OCI-LY1 (cell line): ENCODE measurements around the gene UBXN1.
"Not testable (repeated sequence)": the region's sequence is repeated elsewhere in the genome, so short reads cannot be mapped to it uniquely, and the experiment has no call there.

Experiments
- H2AFZ ChIP-seq: fragments of 200-600 bp; sonication (generic), shearing (Covaris generic); 2 replicates; pipeline ENCODE4 v1.6.0; 2014; ENCODE audit warnings: antibody characterized with exemption, mild to moderate bottlenecking, low read length
- H3F3A ChIP-seq: fragments of 200-600 bp; sonication (generic), shearing (Covaris generic); 2 replicates; pipeline ENCODE4 v1.6.0; 2014; ENCODE audit warnings: mild to moderate bottlenecking, antibody characterized with exemption, low read length, moderate library complexity; ENCODE audit not compliant: insufficient read depth
- H3K27ac ChIP-seq: fragments of 200-600 bp; sonication (generic); 2 replicates; pipeline ENCODE4 v1.5.1; 2014; ENCODE audit warnings: low read length, mixed run types, mild to moderate bottlenecking, low read depth; ENCODE audit not compliant: poor library complexity, severe bottlenecking
- H3K27me3 ChIP-seq: fragments of 200-600 bp; sonication (generic); 2 replicates; pipeline ENCODE4 v1.6.0; 2014; ENCODE audit warnings: antibody characterized with exemption, mild to moderate bottlenecking, low read length, moderate library complexity; ENCODE audit not compliant: insufficient read depth
- H3K36me3 ChIP-seq: fragments of 200-600 bp; sonication (generic); 2 replicates; pipeline ENCODE4 v1.6.1; 2014; ENCODE audit warnings: mild to moderate bottlenecking, antibody characterized with exemption, low read length, moderate library complexity, mixed read lengths; ENCODE audit not compliant: insufficient read depth
- H3K4me1 ChIP-seq: fragments of 200-600 bp; sonication (generic); 2 replicates; pipeline ENCODE4 v1.5.1; 2014; ENCODE audit warnings: mild to moderate bottlenecking, low read length, moderate library complexity; ENCODE audit not compliant: insufficient read depth, severe bottlenecking
- H3K4me2 ChIP-seq: fragments of 200-600 bp; sonication (generic), shearing (Covaris generic); 2 replicates; pipeline ENCODE4 v1.6.1; 2014; ENCODE audit warnings: low read length
- H3K4me3 ChIP-seq: fragments of 200-600 bp; sonication (generic); 2 replicates; pipeline ENCODE4 v1.5.1; 2014; ENCODE audit warnings: low read length, low read depth, mild to moderate bottlenecking, mixed read lengths; ENCODE audit not compliant: poor library complexity, severe bottlenecking
- H3K79me2 ChIP-seq: fragments of 200-600 bp; shearing (Covaris generic); 2 replicates; pipeline ENCODE4 v1.6.1; 2016; ENCODE audit warnings: mixed run types, low read length, mixed read lengths; ENCODE audit not compliant: insufficient read depth
- H3K9ac ChIP-seq: fragments of 200-600 bp; sonication (generic), shearing (Covaris generic); 2 replicates; pipeline ENCODE4 v1.6.1; 2014; ENCODE audit warnings: mild to moderate bottlenecking, low read length, mixed read lengths
- H3K9me2 ChIP-seq: fragments of 200-600 bp; sonication (generic), shearing (Covaris generic); 2 replicates; pipeline ENCODE4 v1.6.1; 2014; ENCODE audit warnings: low read depth, mild to moderate bottlenecking, low read length, mixed read lengths
- H3K9me3 ChIP-seq: fragments of 200-600 bp; shearing (Covaris generic); 2 replicates; pipeline ENCODE4 v1.6.1; 2014; ENCODE audit warnings: low read length, mixed read lengths
- H4K20me1 ChIP-seq: fragments of 200-600 bp; sonication (generic), shearing (Covaris generic); 2 replicates; pipeline ENCODE4 v1.6.0; 2016; ENCODE audit warnings: mild to moderate bottlenecking, low read length; ENCODE audit not compliant: insufficient read depth
- CTCF ChIP-seq: fragments of 200-600 bp; sonication (generic), shearing (Covaris generic); IDR thresholded peaks from 2 replicates; pipeline ENCODE4 v1.5.1; 2017; ENCODE audit warnings: mild to moderate bottlenecking, antibody characterized with exemption, low read length, moderate library complexity, mixed read lengths
- EZH2 ChIP-seq: fragments of 200-600 bp; sonication (generic), shearing (Covaris generic); IDR thresholded peaks from 2 replicates; pipeline ENCODE4 v1.8.0; 2017; ENCODE audit warnings: borderline replicate concordance, mixed run types, mild to moderate bottlenecking, antibody characterized with exemption, low read length, moderate library complexity, mixed read lengths

Gene UBXN1

GRCh38 chr11:62656796-62657429, 22.0 kb downstream of the UBXN1 start:
- no peak overlapping the region for H3K4me3 ChIP-seq
- H3F3A ChIP-seq, result no peaks in the 10 kb centered on the region
- TF ChIP-seq CTCF (no peak), EZH2 (no peak)
- H3K36me3 ChIP-seq, result peaks cover 13% of the 10 kb centered on the region; the same call in 1 of the 2 replicates
- H3K4me2 ChIP-seq, result no peak overlapping the region
- no peaks in the 10 kb centered on the region for H3K9me3 ChIP-seq
- H4K20me1 ChIP-seq, result no peaks in the 10 kb centered on the region
- peak overlapping the region; percentile 40 for H3K27ac ChIP-seq
- no peaks in the 10 kb centered on the region for H3K27me3 ChIP-seq
- H3K4me1 ChIP-seq, result peaks cover 13% of the 10 kb centered on the region
- H3K79me2 ChIP-seq, result peaks cover 11% of the 10 kb centered on the region
- no peak overlapping the region for H3K9ac ChIP-seq
- no peak overlapping the region for H2AFZ ChIP-seq
- no peaks in the 10 kb centered on the region for H3K9me2 ChIP-seq

GRCh38 chr11:62654297-62654696, 24.6 kb downstream of the UBXN1 start:
- Histone ChIP-seq H3K79me2 (peaks cover 18% of the 10 kb centered on the region), H3K9me3 (no peaks in the 10 kb centered on the region), H3K4me3 (peak overlapping the region; percentile 93), H3K36me3 (peaks cover 11% of the 10 kb centered on the region; the same call in 1 of the 2 replicates), H3K27me3 (no peaks in the 10 kb centered on the region), H4K20me1 (no peaks in the 10 kb centered on the region), H3K27ac (peak overlapping the region; percentile 3), H2AFZ (no peak overlapping the region), H3K9ac (no peak overlapping the region; the same call in 1 of the 2 replicates), H3F3A (no peaks in the 10 kb centered on the region), H3K9me2 (no peaks in the 10 kb centered on the region), H3K4me2 (peak overlapping the region; percentile 94; the same call in 1 of the 2 replicates), H3K4me1 (peaks cover 21% of the 10 kb centered on the region)
- TF ChIP-seq EZH2, result no peak
- TF ChIP-seq CTCF, result no peak

- Histone ChIP-seq H3K9ac (peak overlapping the region; percentile 95), H3K36me3 (peaks cover 30% of the 10 kb centered on the region), H3K4me3 (peak overlapping the region; percentile 93), H3F3A (no peaks in the 10 kb centered on the region), H2AFZ (no peak overlapping the region), H3K79me2 (peaks cover 18% of the 10 kb centered on the region), H3K4me1 (peaks cover 25% of the 10 kb centered on the region), H3K4me2 (peak overlapping the region; percentile 94), H3K9me3 (no peaks in the 10 kb centered on the region), H4K20me1 (no peaks in the 10 kb centered on the region), H3K9me2 (no peaks in the 10 kb centered on the region), H3K27me3 (no peaks in the 10 kb centered on the region), H3K27ac (peak overlapping the region; percentile 34)
- no peak for TF ChIP-seq EZH2
Measured at GRCh38 chr11:62652161-62653006, 26.5 kb downstream of the UBXN1 start.

- H3K9ac ChIP-seq, result not testable (repeated sequence)
- H3K4me1 ChIP-seq, result peaks cover 37% of the 10 kb centered on the region
Measured at GRCh38 chr11:62650283-62650682, 28.6 kb downstream of the UBXN1 start.

More at GRCh38 chr11:62650283-62650682, 28.6 kb downstream of the UBXN1 start:
- Histone ChIP-seq H3K36me3 (peaks cover 34% of the 10 kb centered on the region), H3K79me2 (peaks cover 25% of the 10 kb centered on the region)
- not testable (repeated sequence) for H3F3A ChIP-seq, H2AFZ ChIP-seq, H3K4me3 ChIP-seq, H3K27me3 ChIP-seq, H3K4me2 ChIP-seq, H3K9me3 ChIP-seq, H4K20me1 ChIP-seq, H3K27ac ChIP-seq, H3K9me2 ChIP-seq
